CD4-positive, alpha-beta memory T cell (primary cell): ENCODE measurements around the gene CENPU. TPM values are rescaled to one million over a fixed set of nuclear protein-coding genes. Genes with fewer than 3 reads are reported as not detected.

Experiments used
- CTCF ChIA-PET: fragments of 350-600 bp; sonication (Branson Sonifier 250); formaldehyde crosslinking; loops from one replicate; lab custom pipeline; 2021; ENCODE audit warnings: inconsistent platforms; ENCODE audit not compliant: partially characterized antibody; lab: Charles Lee
- POLR2A ChIA-PET: fragments of 350-600 bp; sonication (Branson Sonifier 250); formaldehyde crosslinking; loops from one replicate; lab custom pipeline; 2021; ENCODE audit not compliant: partially characterized antibody; lab: Charles Lee
- DNase-seq, 5 donors: peaks; one replicate each; pipeline versions ENCODE4 v3.0.0 to v3.0.0-alpha.2; 2020 to 2022; ENCODE audit warnings: mixed read lengths in 1 of 5
- H3K27ac ChIP-seq: one replicate; pipeline ENCODE4 v1.7.0; 2013; ENCODE audit warnings: low read depth, low read length
- H3K27me3 ChIP-seq: 2 replicates; pipeline ENCODE4 v1.7.0; 2013; ENCODE audit warnings: mild to moderate bottlenecking, low read length, moderate library complexity; ENCODE audit not compliant: insufficient read depth
- H3K36me3 ChIP-seq: 2 replicates; pipeline ENCODE4 v1.7.0; 2013; ENCODE audit warnings: mild to moderate bottlenecking, low read length, moderate library complexity; ENCODE audit not compliant: insufficient read depth
- H3K4me1 ChIP-seq: 2 replicates; pipeline ENCODE4 v1.7.0; 2013; ENCODE audit warnings: mild to moderate bottlenecking, low read length, moderate library complexity; ENCODE audit not compliant: insufficient read depth
- H3K4me3 ChIP-seq, 2 donors: one replicate each; pipeline ENCODE4 v1.7.0; 2013; ENCODE audit warnings: low read length in 2 of 2, mild to moderate bottlenecking in 1 of 2
- H3K9me3 ChIP-seq, 2 donors: one replicate each; pipeline ENCODE4 v1.7.0; 2013; ENCODE audit warnings: low read length in 2 of 2, control low read depth in 1 of 2; ENCODE audit not compliant: control insufficient read depth in 1 of 2
- H3K27ac Mint-ChIP-seq, 7 donors: one replicate each; pipeline ENCODE4 v1.8.0; 2020 to 2021; ENCODE audit warnings: mixed read lengths in 7 of 7, mild to moderate bottlenecking in 6 of 7, inconsistent platforms in 3 of 7, moderate library complexity in 3 of 7
- H3K27me3 Mint-ChIP-seq, 2 donors: one replicate each; pipeline ENCODE4 v1.8.0; 2020 to 2021; ENCODE audit warnings: mixed read lengths in 2 of 2
- H3K36me3 Mint-ChIP-seq, 2 donors: one replicate each; pipeline ENCODE4 v1.8.0; 2020 to 2021; ENCODE audit warnings: mixed read lengths in 2 of 2, inconsistent platforms in 1 of 2, mild to moderate bottlenecking in 1 of 2
- H3K4me1 Mint-ChIP-seq, 4 donors: one replicate each; pipeline ENCODE4 v1.8.0; 2020 to 2021; ENCODE audit warnings: mixed read lengths in 4 of 4, mild to moderate bottlenecking in 1 of 4
- H3K4me3 Mint-ChIP-seq, 8 donors: one replicate each; pipeline ENCODE4 v1.8.0; 2020 to 2021; ENCODE audit warnings: mixed read lengths in 8 of 8, mild to moderate bottlenecking in 7 of 8, moderate library complexity in 6 of 8, inconsistent platforms in 3 of 8
- H3K9me3 Mint-ChIP-seq, 8 donors: one replicate each; pipeline ENCODE4 v1.8.0; 2020 to 2021; ENCODE audit warnings: mixed read lengths in 8 of 8, mild to moderate bottlenecking in 5 of 8, inconsistent platforms in 3 of 8, moderate library complexity in 1 of 8
- intact Hi-C: fragments of 100-400 bp; cut with micrococcal nuclease; formaldehyde crosslinking; loops from one replicate; pipeline ENCODE4 v1.15.1; 2023
- polyA plus RNA-seq, 2 donors: library from polyadenylated mRNA; unstranded; fragments of 300-500 nt; fragmentation: Illumina TruSeq; gene quantifications; one replicate each; pipeline ENCODE4 v1.2.3, GENCODE V29; 2021
- total RNA-seq, 2 experiments: library from RNA; stranded (reverse); gene quantifications; one replicate each; pipeline ENCODE4 v1.2.3, GENCODE V29; 2021

Gene CENPU
- total and polyA plus RNA-seq, 4 experiments from 2014 or later: 2.1 to 4.6 (median 3.2) TPM

DNA sequence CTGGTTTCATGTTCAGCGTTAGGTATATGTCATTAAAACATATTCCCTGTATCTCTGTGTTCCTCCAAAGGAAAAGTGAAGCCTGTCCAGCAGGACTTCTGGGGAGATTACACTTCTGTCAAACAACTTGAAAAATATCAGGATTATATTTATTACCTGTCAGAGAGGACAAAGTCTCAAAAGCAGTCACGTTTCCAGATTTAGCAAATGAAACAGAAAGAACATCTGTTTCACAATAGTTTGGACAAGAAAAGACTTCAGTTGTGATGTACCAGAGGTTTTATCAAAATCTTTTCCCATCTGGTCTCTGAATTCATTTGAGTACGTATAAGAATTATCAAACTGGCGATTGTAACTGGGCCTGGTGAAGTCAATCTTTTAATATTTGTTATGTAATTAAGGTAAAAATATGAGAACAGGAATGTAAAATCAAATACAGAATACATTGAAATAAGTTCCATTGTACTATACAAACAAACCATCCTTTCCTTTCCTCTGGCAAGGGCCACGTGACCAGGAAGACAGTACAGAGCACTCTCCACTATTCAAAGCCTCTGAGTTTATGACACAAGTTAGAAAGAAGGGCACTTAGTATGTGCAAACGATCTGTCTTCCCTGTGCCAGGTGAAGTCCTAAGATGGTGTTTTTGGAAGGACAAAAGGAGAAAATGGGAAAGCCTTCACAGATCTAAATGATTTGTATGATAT is 87.8 kb downstream of the CENPU start:
- CTCF ChIA-PET: no interaction called here
- peaks cover 19 to 45% of the 10 kb centered on the region in 2 donors for H3K36me3 Mint-ChIP-seq
- intact Hi-C loops: loop anchor here (5.0 kb wide), 4 partner anchors 101 to 1139 kb away; partner anchors contain the start of gene ING2
- no peaks in the 10 kb centered on the region for H3K9me3 Mint-ChIP-seq
- no peak overlapping the region for H3K4me3 ChIP-seq
- H3K27me3 ChIP-seq: no peaks in the 10 kb centered on the region
- no peak for DNase-seq
- peaks cover 63% of the 10 kb centered on the region for H3K4me1 ChIP-seq
- H3K4me3 Mint-ChIP-seq: peak overlapping the region in 6 of 8 donors; percentile 29 to 98 (median 94)
- POLR2A ChIA-PET: no interaction called here
- H3K27ac Mint-ChIP-seq: peak overlapping the region in 5 of 7 donors; percentile 26 to 92 (median 44)
- H3K9me3 ChIP-seq: no peaks in the 10 kb centered on the region
- no peak overlapping the region for H3K27ac ChIP-seq
- H3K4me1 Mint-ChIP-seq: peaks cover 50 to 67% (median 58%) of the 10 kb centered on the region in 4 donors
- no peaks in the 10 kb centered on the region for H3K27me3 Mint-ChIP-seq
- peaks cover 5% of the 10 kb centered on the region for H3K36me3 ChIP-seq

DNA sequence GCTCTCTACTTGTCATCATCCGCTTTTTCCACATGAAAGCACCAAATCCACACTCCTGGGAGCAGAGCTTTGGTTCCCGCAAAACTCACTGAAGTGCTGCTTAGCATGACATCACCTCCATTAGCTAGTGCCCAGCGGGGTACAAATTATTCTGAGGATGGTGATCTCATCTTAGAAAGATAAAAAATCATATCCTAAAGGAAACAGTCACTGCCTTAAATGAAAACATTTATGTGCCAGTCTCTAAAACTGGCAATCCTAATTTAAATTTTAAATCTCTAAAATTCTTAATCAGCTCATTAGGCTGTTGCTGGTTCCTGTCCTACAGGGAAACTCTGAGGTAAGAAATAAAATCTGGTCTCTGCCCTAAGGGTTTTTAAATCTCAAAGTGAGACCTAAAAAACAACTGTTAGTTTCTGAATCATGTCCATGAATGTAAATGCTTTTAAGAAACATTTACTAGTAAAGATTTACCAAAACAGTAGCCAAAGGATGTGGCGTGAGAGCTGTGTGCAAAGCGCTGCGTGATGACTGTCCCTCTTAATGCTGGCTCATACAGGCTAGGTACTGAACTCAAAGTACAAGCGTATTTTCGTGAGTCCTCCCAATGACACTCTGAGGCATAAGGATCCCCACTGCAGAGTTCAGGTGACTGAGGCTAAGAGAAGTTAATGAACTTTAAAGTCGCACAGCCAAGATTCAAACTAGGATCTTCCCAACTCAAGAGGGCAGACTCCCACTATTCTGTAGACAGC is 89.2 kb downstream of the CENPU start:
- Histone ChIP-seq H3K4me1 (peaks cover 62% of the 10 kb centered on the region), H3K9me3 (no peaks in the 10 kb centered on the region), H3K36me3 (peaks cover 5% of the 10 kb centered on the region), H3K27ac (no peak overlapping the region), H3K27me3 (no peaks in the 10 kb centered on the region), H3K4me3 (no peak overlapping the region)
- Mint-ChIP-seq H3K36me3 (peaks cover 27 to 51% of the 10 kb centered on the region in 2 donors), H3K27ac (peak overlapping the region in 4 of 7 donors; percentile 8 to 35 (median 24)), H3K4me1 (peaks cover 51 to 68% (median 59%) of the 10 kb centered on the region in 4 donors), H3K9me3 (no peaks in the 10 kb centered on the region), H3K4me3 (peak overlapping the region in 4 of 8 donors; percentile 13 to 61 (median 45)), H3K27me3 (no peaks in the 10 kb centered on the region)
- ChIA-PET POLR2A (no interaction called here), CTCF (interaction anchor here (1.6 kb wide), 1 partner anchor 336 kb away, joined by 3 read pairs; no protein-coding TSS in a partner anchor)
- intact Hi-C loops: loop anchor here (5.0 kb wide), 4 partner anchors 103 to 1137 kb away; partner anchors contain the start of gene ING2
- DNase-seq: no peak

Other genes starting within 250 kb of the CENPU start
- gene CASP3, start 84.6 kb downstream of the CENPU start, total RNA-seq: 10 to 100 TPM; 17.9 to 24.9 TPM
- gene CASP3, start 84.6 kb downstream of the CENPU start, polyA plus RNA-seq: 1 to 10 TPM; 4.1 to 7.3 TPM
- 10 to 100 TPM; 20.2 to 23.2 TPM for gene PRIMPOL, start 84.4 kb downstream of the CENPU start, total RNA-seq
- gene PRIMPOL, start 84.4 kb downstream of the CENPU start, polyA plus RNA-seq: 10 to 100 TPM; 14.0 to 21.5 TPM
- 10 to 100 TPM; 11.5 to 12.9 TPM for gene ACSL1, start 91.9 kb upstream of the CENPU start, total RNA-seq
- 1 to 10 TPM; 4.0 to 6.8 TPM for gene ACSL1, start 91.9 kb upstream of the CENPU start, polyA plus RNA-seq